ENCODE measurements around the gene FGFBP3.
A peak's percentile ranks its signal among the peaks of the same experiment; 100 is the strongest.

Gene FGFBP3

DNA sequence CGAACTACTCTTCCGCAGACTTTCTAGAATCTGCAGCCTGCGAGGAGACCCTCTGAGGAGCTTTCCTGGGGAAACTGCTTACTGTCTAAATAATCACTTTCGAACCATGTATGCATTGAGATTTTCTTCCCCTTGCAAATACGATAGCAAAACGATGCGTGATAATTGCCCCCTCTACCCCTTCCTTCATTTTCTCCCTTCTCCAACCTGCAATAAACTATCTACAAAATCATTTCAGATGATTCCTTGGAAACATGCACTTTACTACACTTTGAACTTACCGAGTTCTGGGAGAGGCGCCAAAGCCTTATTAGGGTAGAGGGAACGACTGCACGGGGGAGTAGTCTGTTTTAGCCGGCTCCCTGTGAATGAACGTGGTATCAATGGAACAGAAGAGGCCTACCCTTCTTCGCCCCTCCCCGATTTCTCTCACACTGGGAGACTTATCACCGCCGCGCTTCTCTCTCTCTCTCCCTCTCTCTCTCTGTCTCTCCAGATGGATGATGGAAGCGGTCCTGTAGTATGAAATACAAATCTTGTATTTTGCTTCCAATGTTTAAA, at the start of gene FGFBP3:
TSS of gene FGFBP3 (minus strand) at position 370 of the 561 bp plus-strand sequence. CDS start 517 bp downstream, outside the sequence.
- Histone ChIP-seq H3K27ac (ENCODE audit: low read length) (no peak within 1 kb of the TSS; the same call in 1 of the 2 replicates), H3K4me3 (ENCODE audit: low read length) (peak within 1 kb of the TSS; percentile 91), H3K27me3 (ENCODE audit: low read depth, low read length) (no peaks in the 10 kb centered on the region), H3K9me3 (ENCODE audit: insufficient read depth, low read length) (no peaks in the 10 kb centered on the region), H3K79me2 (ENCODE audit: low read length) (0 out of 2 replicates have a peak, but pooled peaks cover 7% of the 10 kb centered on the region), H3K36me3 (replicated peaks; ENCODE audit: low read depth, low read length) (no peaks in the 10 kb centered on the region), H4K20me1 (ENCODE audit: insufficient read depth, low read length) (no peaks in the 10 kb centered on the region), H3K9ac (ENCODE audit: low read length) (peak within 1 kb of the TSS; percentile 75), H2AFZ (ENCODE audit: low read depth, low read length) (peak within 1 kb of the TSS; percentile 93), H3K4me2 (ENCODE audit: low read length) (peak within 1 kb of the TSS; percentile 94), H3K4me1 (ENCODE audit: low read length) (no peaks in the 10 kb centered on the region)
- TF ChIP-seq EZH2phosphoT487 (IDR thresholded peaks at IDR 0.05; ENCODE audit: low read depth) (no peak), CTCF (IDR thresholded peaks at IDR 0.05; ENCODE audit: low read depth, low read length) (no peak)

GRCh38 chr10:91957091-91957490, 47.8 kb upstream of the FGFBP3 start:
- Histone ChIP-seq H3K36me3 (replicated peaks; ENCODE audit: low read depth, low read length) (peaks cover 63% of the 10 kb centered on the region), H3K4me2 (ENCODE audit: low read length) (no peak overlapping the region), H3K27me3 (ENCODE audit: low read depth, low read length) (no peaks in the 10 kb centered on the region), H3K9me3 (ENCODE audit: insufficient read depth, low read length) (no peaks in the 10 kb centered on the region), H4K20me1 (ENCODE audit: insufficient read depth, low read length) (peaks cover 19% of the 10 kb centered on the region), H3K4me3 (ENCODE audit: low read length) (no peak overlapping the region), H2AFZ (ENCODE audit: low read depth, low read length) (no peak overlapping the region), H3K9ac (ENCODE audit: low read length) (no peak overlapping the region), H3K4me1 (ENCODE audit: low read length) (no peaks in the 10 kb centered on the region), H3K27ac (ENCODE audit: low read length) (no peak overlapping the region), H3K79me2 (ENCODE audit: low read length) (peaks cover 7% of the 10 kb centered on the region)
- no peak for TF ChIP-seq EZH2phosphoT487 (IDR thresholded peaks at IDR 0.05; ENCODE audit: low read depth)
- no peak for TF ChIP-seq CTCF (IDR thresholded peaks at IDR 0.05; ENCODE audit: low read depth, low read length)

DNA sequence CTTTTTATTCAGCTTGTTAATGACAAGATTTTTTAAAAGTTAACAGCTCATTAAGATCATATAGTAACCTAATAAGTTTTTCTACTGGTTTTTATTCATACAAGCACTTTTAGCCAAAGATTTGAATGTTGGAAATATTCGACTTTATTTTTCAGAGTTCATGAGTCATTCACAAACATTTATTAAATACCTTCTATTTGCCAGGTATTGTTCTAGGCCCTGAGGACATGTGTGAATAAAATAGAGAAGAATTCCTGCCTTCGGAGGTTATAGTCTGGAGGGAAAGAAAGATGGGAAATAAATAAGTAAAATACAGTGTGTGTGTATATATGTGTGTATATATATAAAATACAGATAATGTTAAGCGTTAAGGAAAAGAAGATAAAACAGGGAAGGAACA, 45.8 kb upstream of the FGFBP3 start:
- H2AFZ ChIP-seq (ENCODE audit: low read depth, low read length) = no peak overlapping the region
- no peak overlapping the region for H3K4me3 ChIP-seq (ENCODE audit: low read length)
- peaks cover 56% of the 10 kb centered on the region for H3K36me3 ChIP-seq (replicated peaks; ENCODE audit: low read depth, low read length)
- no peak for TF ChIP-seq CTCF (IDR thresholded peaks at IDR 0.05; ENCODE audit: low read depth, low read length)
- no peak for TF ChIP-seq EZH2phosphoT487 (IDR thresholded peaks at IDR 0.05; ENCODE audit: low read depth)
- H3K9ac ChIP-seq (ENCODE audit: low read length) = no peak overlapping the region
- H3K4me1 ChIP-seq (ENCODE audit: low read length) = no peaks in the 10 kb centered on the region
- peaks cover 7% of the 10 kb centered on the region; the same call in 1 of the 2 replicates for H4K20me1 ChIP-seq (ENCODE audit: insufficient read depth, low read length)
- no peaks in the 10 kb centered on the region for H3K9me3 ChIP-seq (ENCODE audit: insufficient read depth, low read length)
- H3K4me2 ChIP-seq (ENCODE audit: low read length) = no peak overlapping the region
- H3K79me2 ChIP-seq (ENCODE audit: low read length) = peaks cover 8% of the 10 kb centered on the region
- H3K27me3 ChIP-seq (ENCODE audit: low read depth, low read length) = no peaks in the 10 kb centered on the region
- H3K27ac ChIP-seq (ENCODE audit: low read length) = no peak overlapping the region

DNA sequence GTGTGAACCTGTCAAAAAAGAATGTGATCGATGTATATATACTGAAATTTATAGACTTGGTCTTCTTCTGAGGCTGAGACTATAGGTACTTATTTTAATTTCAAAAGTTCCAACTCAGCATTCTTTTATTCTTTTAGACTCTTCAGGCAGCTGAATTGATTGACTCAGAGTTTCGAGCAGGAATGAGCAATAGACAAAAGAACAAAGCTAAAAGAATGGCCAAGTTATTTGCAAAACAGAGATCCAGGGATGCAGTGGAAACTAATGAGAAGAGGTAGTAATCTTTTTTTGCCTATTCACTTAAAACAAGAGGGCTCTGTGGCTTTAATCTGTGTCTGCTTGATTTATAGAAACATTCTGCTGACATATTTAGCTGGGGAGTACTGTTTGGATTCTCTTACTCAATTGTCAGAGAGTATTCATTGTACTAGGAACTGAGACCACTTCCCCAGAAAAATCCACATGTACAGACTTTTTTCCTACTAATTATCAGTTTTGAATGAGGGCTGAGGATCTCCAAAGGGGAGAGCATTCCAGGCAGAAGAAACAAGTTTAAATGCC, 44.4 kb upstream of the FGFBP3 start:
- Histone ChIP-seq H3K4me3 (ENCODE audit: low read length) (no peak overlapping the region), H3K4me1 (ENCODE audit: low read length) (no peaks in the 10 kb centered on the region), H4K20me1 (ENCODE audit: insufficient read depth, low read length) (peaks cover 11% of the 10 kb centered on the region), H3K27me3 (ENCODE audit: low read depth, low read length) (no peaks in the 10 kb centered on the region), H3K36me3 (replicated peaks; ENCODE audit: low read depth, low read length) (peaks cover 52% of the 10 kb centered on the region), H3K9ac (ENCODE audit: low read length) (no peak overlapping the region), H3K27ac (ENCODE audit: low read length) (no peak overlapping the region), H3K4me2 (ENCODE audit: low read length) (no peak overlapping the region), H3K79me2 (ENCODE audit: low read length) (peaks cover 14% of the 10 kb centered on the region), H2AFZ (ENCODE audit: low read depth, low read length) (no peak overlapping the region), H3K9me3 (ENCODE audit: insufficient read depth, low read length) (no peaks in the 10 kb centered on the region)
- TF ChIP-seq EZH2phosphoT487 (IDR thresholded peaks at IDR 0.05; ENCODE audit: low read depth) (no peak), CTCF (IDR thresholded peaks at IDR 0.05; ENCODE audit: low read depth, low read length) (no peak)

Measured in OCI-LY3 (cell line).